Sigmoid colon (tissue), 4 donors: ENCODE results near the gene ING5.

Source experiments
- EP300 ChIP-seq, 4 donors: sonication (generic); formaldehyde crosslinking; IDR thresholded peaks; one replicate each; pipeline ENCODE4 v1.6.1; 2017; ENCODE audit warnings: antibody characterized with exemption in 4 of 4
- POLR2A ChIP-seq, 2 donors: fragments of 450-650 bp; IDR thresholded peaks; one replicate each; pipeline ENCODE4 v1.6.1; 2016; ENCODE audit warnings: antibody characterized with exemption in 2 of 2, mild to moderate bottlenecking in 2 of 2, moderate library complexity in 2 of 2
- TF ChIP-seq, protein P1 (sequence below), 4 experiments: fragments of 450-650 bp in 3 of 4; fragments of 200-600 bp in 1 of 4; IDR thresholded peaks; one replicate each; pipeline ENCODE4 v1.5.1; 2016 to 2019; ENCODE audit warnings: antibody characterized with exemption in 4 of 4, mild to moderate bottlenecking in 3 of 4, moderate library complexity in 2 of 4

DNA sequence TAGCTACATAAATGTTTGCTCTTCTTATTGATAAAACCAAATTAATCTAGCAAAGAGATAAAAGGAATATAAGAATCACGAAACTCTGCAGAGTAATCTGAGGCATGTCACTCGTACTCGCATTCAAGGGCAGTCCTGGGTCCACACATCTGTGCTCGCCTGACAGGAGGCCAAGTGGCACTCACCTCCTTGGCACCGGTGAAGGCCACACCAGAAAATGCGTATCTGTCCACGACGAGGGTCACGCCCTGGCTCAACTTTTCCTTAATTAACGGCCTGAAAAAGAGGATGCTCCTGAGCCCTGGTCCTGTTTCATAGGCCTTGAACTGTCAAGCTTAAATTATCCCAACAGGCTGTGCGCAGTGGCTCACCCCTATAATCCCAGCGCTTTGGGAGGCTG lies 21.8 kb upstream of the ING5 start:
- TF ChIP-seq, protein P1, sequence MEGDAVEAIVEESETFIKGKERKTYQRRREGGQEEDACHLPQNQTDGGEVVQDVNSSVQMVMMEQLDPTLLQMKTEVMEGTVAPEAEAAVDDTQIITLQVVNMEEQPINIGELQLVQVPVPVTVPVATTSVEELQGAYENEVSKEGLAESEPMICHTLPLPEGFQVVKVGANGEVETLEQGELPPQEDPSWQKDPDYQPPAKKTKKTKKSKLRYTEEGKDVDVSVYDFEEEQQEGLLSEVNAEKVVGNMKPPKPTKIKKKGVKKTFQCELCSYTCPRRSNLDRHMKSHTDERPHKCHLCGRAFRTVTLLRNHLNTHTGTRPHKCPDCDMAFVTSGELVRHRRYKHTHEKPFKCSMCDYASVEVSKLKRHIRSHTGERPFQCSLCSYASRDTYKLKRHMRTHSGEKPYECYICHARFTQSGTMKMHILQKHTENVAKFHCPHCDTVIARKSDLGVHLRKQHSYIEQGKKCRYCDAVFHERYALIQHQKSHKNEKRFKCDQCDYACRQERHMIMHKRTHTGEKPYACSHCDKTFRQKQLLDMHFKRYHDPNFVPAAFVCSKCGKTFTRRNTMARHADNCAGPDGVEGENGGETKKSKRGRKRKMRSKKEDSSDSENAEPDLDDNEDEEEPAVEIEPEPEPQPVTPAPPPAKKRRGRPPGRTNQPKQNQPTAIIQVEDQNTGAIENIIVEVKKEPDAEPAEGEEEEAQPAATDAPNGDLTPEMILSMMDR (IDR thresholded peaks at IDR 0.05), result no peak
- TF ChIP-seq EP300 (IDR thresholded peaks at IDR 0.05) (no peak), POLR2A (IDR thresholded peaks at IDR 0.05) (no peak)
